ENCODE data around the gene AOPEP.

Gene AOPEP

GRCh38 chr9:95088421-95089161, 362.1 kb downstream of the AOPEP start:
- no peaks in the 10 kb centered on the region for H3F3A ChIP-seq (ENCODE audit: low read depth)
- no peak overlapping the region for H3K9ac ChIP-seq (ENCODE audit: low read depth, low read length, poor library complexity, severe bottlenecking)
- no peaks in the 10 kb centered on the region for H3K79me2 ChIP-seq (ENCODE audit: insufficient read depth, low read length)
- no peak overlapping the region for H3K4me2 ChIP-seq (ENCODE audit: low read depth, low read length, poor library complexity, severe bottlenecking)
- no peak overlapping the region for H2AFZ ChIP-seq (ENCODE audit: low read length)
- H3K36me3 ChIP-seq (ENCODE audit: insufficient read depth, low read length) = peaks cover under 1% of the 10 kb centered on the region; the same call in 1 of the 2 replicates
- H3K4me3 ChIP-seq (ENCODE audit: low read length, poor library complexity, severe bottlenecking) = no peak overlapping the region
- no peaks in the 10 kb centered on the region for H3K9me3 ChIP-seq (ENCODE audit: insufficient read depth, low read depth, low read length)
- TF ChIP-seq CTCF (conservative IDR thresholded peaks at IDR 0.05; ENCODE audit: low read length) (no peak), EZH2phosphoT487 (IDR thresholded peaks at IDR 0.05; ENCODE audit: borderline replicate concordance) (no peak)
- no peaks in the 10 kb centered on the region for H3K27me3 ChIP-seq (ENCODE audit: insufficient read depth, low read length, poor library complexity, severe bottlenecking)
- H4K20me1 ChIP-seq (ENCODE audit: insufficient read depth, low read length, poor library complexity, severe bottlenecking) = no peaks in the 10 kb centered on the region
- peaks cover 38% of the 10 kb centered on the region for H3K4me1 ChIP-seq (ENCODE audit: insufficient read depth, low read length, poor library complexity, severe bottlenecking)
- no peaks in the 10 kb centered on the region for H3K9me2 ChIP-seq (replicated peaks; ENCODE audit: low read depth, low read length)

GRCh38 chr9:95089257-95090022, 362.9 kb downstream of the AOPEP start:
- peaks cover 47% of the 10 kb centered on the region for H3K4me1 ChIP-seq (ENCODE audit: insufficient read depth, low read length, poor library complexity, severe bottlenecking)
- no peaks in the 10 kb centered on the region for H3K79me2 ChIP-seq (ENCODE audit: insufficient read depth, low read length)
- H2AFZ ChIP-seq (ENCODE audit: low read length) = no peak overlapping the region
- TF ChIP-seq EZH2phosphoT487 (IDR thresholded peaks at IDR 0.05; ENCODE audit: borderline replicate concordance) = no peak
- no peak for TF ChIP-seq CTCF (conservative IDR thresholded peaks at IDR 0.05; ENCODE audit: low read length)
- no peaks in the 10 kb centered on the region for H3K27me3 ChIP-seq (ENCODE audit: insufficient read depth, low read length, poor library complexity, severe bottlenecking)
- H3K4me2 ChIP-seq (ENCODE audit: low read depth, low read length, poor library complexity, severe bottlenecking) = no peak overlapping the region
- H3K9me3 ChIP-seq (ENCODE audit: insufficient read depth, low read depth, low read length) = no peaks in the 10 kb centered on the region
- no peaks in the 10 kb centered on the region for H3K36me3 ChIP-seq (ENCODE audit: insufficient read depth, low read length)
- no peaks in the 10 kb centered on the region for H3F3A ChIP-seq (ENCODE audit: low read depth)
- H3K9ac ChIP-seq (ENCODE audit: low read depth, low read length, poor library complexity, severe bottlenecking) = no peak overlapping the region
- no peak overlapping the region for H3K4me3 ChIP-seq (ENCODE audit: low read length, poor library complexity, severe bottlenecking)
- no peaks in the 10 kb centered on the region for H4K20me1 ChIP-seq (ENCODE audit: insufficient read depth, low read length, poor library complexity, severe bottlenecking)
- no peaks in the 10 kb centered on the region for H3K9me2 ChIP-seq (replicated peaks; ENCODE audit: low read depth, low read length)

- Histone ChIP-seq H2AFZ (ENCODE audit: low read length) (no peak overlapping the region), H3F3A (ENCODE audit: low read depth) (no peaks in the 10 kb centered on the region), H3K27me3 (ENCODE audit: insufficient read depth, low read length, poor library complexity, severe bottlenecking) (no peaks in the 10 kb centered on the region), H3K4me2 (ENCODE audit: low read depth, low read length, poor library complexity, severe bottlenecking) (no peak overlapping the region), H3K9me2 (replicated peaks; ENCODE audit: low read depth, low read length) (no peaks in the 10 kb centered on the region), H3K4me1 (ENCODE audit: insufficient read depth, low read length, poor library complexity, severe bottlenecking) (peaks cover 51% of the 10 kb centered on the region), H3K9me3 (ENCODE audit: insufficient read depth, low read depth, low read length) (no peaks in the 10 kb centered on the region), H3K9ac (ENCODE audit: low read depth, low read length, poor library complexity, severe bottlenecking) (no peak overlapping the region), H3K4me3 (ENCODE audit: low read length, poor library complexity, severe bottlenecking) (no peak overlapping the region), H3K36me3 (ENCODE audit: insufficient read depth, low read length) (no peaks in the 10 kb centered on the region), H4K20me1 (ENCODE audit: insufficient read depth, low read length, poor library complexity, severe bottlenecking) (no peaks in the 10 kb centered on the region), H3K79me2 (ENCODE audit: insufficient read depth, low read length) (no peaks in the 10 kb centered on the region)
- TF ChIP-seq EZH2phosphoT487 (IDR thresholded peaks at IDR 0.05; ENCODE audit: borderline replicate concordance) (no peak), CTCF (conservative IDR thresholded peaks at IDR 0.05; ENCODE audit: low read length) (no peak)
Observed at GRCh38 chr9:95090023-95090791, 363.7 kb downstream of the AOPEP start.
